GM12878 (cell line): Measurements from ENCODE around the gene YAE1. TPM values are rescaled to one million over a fixed set of nuclear protein-coding genes. Genes with fewer than 3 reads are reported as not detected.

Source experiments
- ATAC-seq: fragments of 200-7000 bp; cut with Tn5 transposase; 3 replicates; pipeline ENCODE4 v1.9.1; 2020; ENCODE audit warnings: mild to moderate bottlenecking, moderate library complexity
- BruUV-seq: library from RNA; stranded (reverse); fragments of 400-500 nt; replicated peaks from 2 replicates; lab custom pipeline; 2021; lab: Mats Ljungman, UMichigan
- CTCF ChIA-PET: fragments of 300-600 bp; sonication (Branson Sonifier 250); formaldehyde crosslinking; extraction: SDS; loops from one replicate; lab custom pipeline; 2021; ENCODE audit warnings: inconsistent platforms; lab: Yijun Ruan, JAX
- POLR2A ChIA-PET: fragments of 350-600 bp; formaldehyde crosslinking; extraction: SDS; loops from one replicate; lab custom pipeline; 2021; ENCODE audit warnings: inconsistent platforms; lab: Charles Lee
- RAD21 ChIA-PET: fragments of 300-600 bp; sonication (Branson Sonifier 250); formaldehyde crosslinking; loops from one replicate; lab custom pipeline; 2023; ENCODE audit warnings: antibody characterized with exemption; ENCODE audit not compliant: unreplicated experiment; lab: Charles Lee
- SMC1A ChIA-PET: fragments of 300-600 bp; sonication (Branson Sonifier 250); formaldehyde crosslinking; loops from one replicate; lab custom pipeline; 2023; ENCODE audit not compliant: unreplicated experiment, uncharacterized antibody; lab: Charles Lee
- DNase-seq: peaks from one replicate; pipeline ENCODE4 v3.0.0-alpha.2; 2011; ENCODE audit warnings: low read depth, low spot score
- FAIRE-seq: peaks from 3 replicates; lab custom pipeline; 2011; peaks lifted over from hg19 to GRCh38; lab: Jason Lieb, UNC
- H2AFZ ChIP-seq: 2 replicates; pipeline ENCODE4 v1.6.0; 2011; ENCODE audit warnings: low read depth, low read length, control low read depth; ENCODE audit not compliant: control insufficient read depth
- H3K27ac ChIP-seq: 2 replicates; pipeline ENCODE4 v1.5.1; 2011; ENCODE audit warnings: control low read depth; ENCODE audit not compliant: control insufficient read depth, insufficient read depth
- H3K27me3 ChIP-seq, 2 experiments: replicated peaks in 1 of 2; 2 replicates each; pipeline versions ENCODE4 v1.6.0 to v1.6.1; 2011; ENCODE audit warnings: low read length in 1 of 2; ENCODE audit not compliant: control insufficient read depth in 2 of 2, insufficient read depth in 2 of 2
- H3K36me3 ChIP-seq, 2 experiments: 2 replicates each; pipeline ENCODE4 v1.5.1; 2011; ENCODE audit warnings: low read length in 1 of 2; ENCODE audit not compliant: control insufficient read depth in 2 of 2, insufficient read depth in 2 of 2
- H3K4me1 ChIP-seq: 2 replicates; pipeline ENCODE4 v1.6.1; 2011; ENCODE audit warnings: mild to moderate bottlenecking, low read length, moderate library complexity, mixed read lengths; ENCODE audit not compliant: control insufficient read depth, insufficient read depth
- H3K4me2 ChIP-seq: 2 replicates; pipeline ENCODE4 v1.6.0; 2011; ENCODE audit warnings: control low read depth; ENCODE audit not compliant: control insufficient read depth, insufficient read depth
- H3K4me3 ChIP-seq: fragments of 200-600 bp; sonication (generic); 2 replicates; pipeline ENCODE4 v1.5.1; 2016
- H3K79me2 ChIP-seq: 2 replicates; pipeline ENCODE4 v1.6.0; 2011; ENCODE audit warnings: low read length; ENCODE audit not compliant: control insufficient read depth, insufficient read depth
- H3K9ac ChIP-seq: 2 replicates; pipeline ENCODE4 v1.8.0; 2011; ENCODE audit warnings: low read length, control low read depth, mixed read lengths; ENCODE audit not compliant: control insufficient read depth, insufficient read depth
- H3K9me3 ChIP-seq: replicated peaks from 3 replicates; pipeline ENCODE4 v1.5.1; 2011; ENCODE audit warnings: mild to moderate bottlenecking, low read length; ENCODE audit not compliant: control insufficient read depth, insufficient read depth
- H4K20me1 ChIP-seq: 2 replicates; pipeline ENCODE4 v1.6.0; 2011; ENCODE audit not compliant: control insufficient read depth, insufficient read depth
- ATF7 ChIP-seq: fragments of 450-650 bp; IDR thresholded peaks from 2 replicates; pipeline ENCODE4 v1.6.1; 2016; ENCODE audit warnings: low read depth, mild to moderate bottlenecking
- NFXL1 ChIP-seq: fragments of 450-650 bp; IDR thresholded peaks from 2 replicates; pipeline ENCODE4 v1.6.1; 2017; ENCODE audit warnings: antibody characterized with exemption, mild to moderate bottlenecking, borderline replicate concordance
- RAD21 ChIP-seq: IDR thresholded peaks from 2 replicates; pipeline ENCODE4 v1.6.1; 2011; ENCODE audit warnings: mild to moderate bottlenecking, low read depth, low read length, moderate library complexity; ENCODE audit not compliant: insufficient read depth
- RB1 ChIP-seq: fragments of 450-650 bp; formaldehyde crosslinking; IDR thresholded peaks from 2 replicates; pipeline ENCODE4 v1.6.1; 2017; ENCODE audit warnings: mild to moderate bottlenecking, borderline replicate concordance
- RELA ChIP-seq: fragments of 450-650 bp; IDR thresholded peaks from 2 replicates; pipeline ENCODE4 v1.8.0; 2014; ENCODE audit warnings: borderline replicate concordance; ENCODE audit not compliant: partially characterized antibody
- SMAD5 ChIP-seq: IDR thresholded peaks from 2 replicates; pipeline ENCODE4 v1.6.1; 2016; ENCODE audit warnings: antibody characterized with exemption, low read depth
- WGBS: methylation state at CpG from one replicate; pipeline ENCODE4 v1.1.6; 2016; ENCODE audit warnings: low lambda C conversion rate; ENCODE audit not compliant: insufficient replicate concordance, insufficient coverage; ENCODE audit errors: missing lambda C conversion rate; 5-methylcytosine and 5-hydroxymethylcytosine counted together
- in situ Hi-C: fragments of 300-500 bp; cut with MboI; formaldehyde crosslinking; loops from 9 replicates; pipeline ENCODE4 v1.14.3; 2018; ENCODE audit warnings: mixed read lengths
- intact Hi-C: fragments of 100-400 bp; cut with micrococcal nuclease; formaldehyde crosslinking; loops from one replicate; pipeline ENCODE4 v1.14.2; 2022; ENCODE audit not compliant: unreplicated experiment
- polyA plus RNA-seq, 11 experiments: library from polyadenylated mRNA; depleted of rRNA in 4 of 11; unstranded in 6 of 11; stranded (reverse) in 5 of 11; fragments of >200 nt; fragmentation: Nextera tagmentation in 4 of 11; fragmentation: Illumina TruSeq in 1 of 11; extraction: Ambion mirVana in 4 of 11; extraction: Trizol in 1 of 11; gene quantifications; 1 replicate in 1 of 11; 2 replicates in 10 of 11; pipeline versions ENCODE4 v1.2.1 to v1.2.3, GENCODE V29; 2011 to 2016; ENCODE audit warnings: inconsistent platforms in 2 of 11, missing spikeins in 2 of 11, low read depth in 1 of 11
- total RNA-seq, 4 experiments: library from RNA; depleted of rRNA in 3 of 4; stranded (reverse); fragments of >200 nt in 3 of 4; fragmentation: Illumina TruSeq in 1 of 4; extraction: Trizol in 1 of 4; gene quantifications; 2 replicates each; pipeline versions ENCODE4 v1.2.1 to v1.2.3, GENCODE V29; 2013 to 2021
- TF ChIP-seq, protein P1 (sequence below): IDR thresholded peaks from 2 replicates; pipeline ENCODE4 v1.6.1; 2012; ENCODE audit warnings: mild to moderate bottlenecking, low read depth, low read length

YAE1 gene
- total and polyA plus RNA-seq, 10 of the 15 experiments (the other 5 are each of a cell fraction or from before 2014, with no cell fraction given) = 13.5 to 35.8 (median 22.9) TPM

- Histone ChIP-seq H3K9me3 (no peaks in the 10 kb centered on the region), H3K36me3 (no peaks in the 10 kb centered on the region), H3K9ac (no peak overlapping the region), H3K4me3 (no peak overlapping the region), H3K4me2 (no peak overlapping the region), H3K79me2 (no peaks in the 10 kb centered on the region), H4K20me1 (no peaks in the 10 kb centered on the region), H3K4me1 (no peaks in the 10 kb centered on the region)
- FAIRE-seq = no peak
- intact Hi-C loops = no loop called here
- WGBS = 96% methylated on average over 2 of the region's 2 CpGs
- RAD21 ChIA-PET = no interaction called here
- TF ChIP-seq RAD21 (no peak), RELA (no peak), NFXL1 (no peak), SMAD5 (no peak), ATF7 (no peak), RB1 (no peak)
- TF ChIP-seq, protein P1, sequence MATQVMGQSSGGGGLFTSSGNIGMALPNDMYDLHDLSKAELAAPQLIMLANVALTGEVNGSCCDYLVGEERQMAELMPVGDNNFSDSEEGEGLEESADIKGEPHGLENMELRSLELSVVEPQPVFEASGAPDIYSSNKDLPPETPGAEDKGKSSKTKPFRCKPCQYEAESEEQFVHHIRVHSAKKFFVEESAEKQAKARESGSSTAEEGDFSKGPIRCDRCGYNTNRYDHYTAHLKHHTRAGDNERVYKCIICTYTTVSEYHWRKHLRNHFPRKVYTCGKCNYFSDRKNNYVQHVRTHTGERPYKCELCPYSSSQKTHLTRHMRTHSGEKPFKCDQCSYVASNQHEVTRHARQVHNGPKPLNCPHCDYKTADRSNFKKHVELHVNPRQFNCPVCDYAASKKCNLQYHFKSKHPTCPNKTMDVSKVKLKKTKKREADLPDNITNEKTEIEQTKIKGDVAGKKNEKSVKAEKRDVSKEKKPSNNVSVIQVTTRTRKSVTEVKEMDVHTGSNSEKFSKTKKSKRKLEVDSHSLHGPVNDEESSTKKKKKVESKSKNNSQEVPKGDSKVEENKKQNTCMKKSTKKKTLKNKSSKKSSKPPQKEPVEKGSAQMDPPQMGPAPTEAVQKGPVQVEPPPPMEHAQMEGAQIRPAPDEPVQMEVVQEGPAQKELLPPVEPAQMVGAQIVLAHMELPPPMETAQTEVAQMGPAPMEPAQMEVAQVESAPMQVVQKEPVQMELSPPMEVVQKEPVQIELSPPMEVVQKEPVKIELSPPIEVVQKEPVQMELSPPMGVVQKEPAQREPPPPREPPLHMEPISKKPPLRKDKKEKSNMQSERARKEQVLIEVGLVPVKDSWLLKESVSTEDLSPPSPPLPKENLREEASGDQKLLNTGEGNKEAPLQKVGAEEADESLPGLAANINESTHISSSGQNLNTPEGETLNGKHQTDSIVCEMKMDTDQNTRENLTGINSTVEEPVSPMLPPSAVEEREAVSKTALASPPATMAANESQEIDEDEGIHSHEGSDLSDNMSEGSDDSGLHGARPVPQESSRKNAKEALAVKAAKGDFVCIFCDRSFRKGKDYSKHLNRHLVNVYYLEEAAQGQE = no peak
- TF ChIP-seq, all 136 proteins: peak for 0
- ATAC-seq = no peak
- SMC1A ChIA-PET = no interaction called here
- Histone ChIP-seq H3K27ac (no peak overlapping the region), H2AFZ (no peak overlapping the region), H3K27me3 (peaks cover 0 to 8% of the 10 kb centered on the region in 2 experiments; a peak in 1 of 4 replicates)
- POLR2A ChIA-PET = no interaction called here
- CTCF ChIA-PET = no interaction called here
- in situ Hi-C loops = no loop called here
- BruUV-seq = no TSS peak
- no peak for DNase-seq
Observed at GRCh38 chr7:39607865-39608264, 41.7 kb downstream of the YAE1 start.
